HepG2 (cell line): ENCODE results near the gene MRPS25. TPM values are rescaled to one million over a fixed set of nuclear protein-coding genes. Genes with fewer than 3 reads are reported as not detected.

Experiments used
- CREB1 ChIP-seq, 2 experiments: fragments of 450-650 bp in 1 of 2; IDR thresholded peaks; 2 replicates each; pipeline ENCODE4 v1.6.1; 2016 to 2017; ENCODE audit warnings: control low read depth in 1 of 2, mild to moderate bottlenecking in 1 of 2, missing compliant biosample characterization in 1 of 2, missing genetic modification characterization in 1 of 2
- CREM ChIP-seq, 2 experiments: sonication (generic) in 1 of 2; formaldehyde crosslinking in 1 of 2; IDR thresholded peaks; 2 replicates each; pipeline versions ENCODE4 v1.4.0 to v1.6.1; 2016 to 2020; ENCODE audit warnings: antibody characterized with exemption in 1 of 2, mild to moderate bottlenecking in 1 of 2, missing genetic modification reagents in 1 of 2
- EED ChIP-seq: sonication (generic); formaldehyde crosslinking; IDR thresholded peaks from 2 replicates; pipeline ENCODE4 v1.5.0; 2020; ENCODE audit warnings: mild to moderate bottlenecking, missing genetic modification reagents
- ELF4 ChIP-seq: sonication (generic); formaldehyde crosslinking; IDR thresholded peaks from 2 replicates; pipeline ENCODE4 v1.5.0; 2020; ENCODE audit warnings: missing genetic modification reagents, mild to moderate bottlenecking, moderate library complexity, borderline replicate concordance
- GLI4 ChIP-seq: sonication (generic); formaldehyde crosslinking; IDR thresholded peaks from 2 replicates; pipeline ENCODE4 v1.5.1; 2020; ENCODE audit warnings: missing genetic modification reagents, mild to moderate bottlenecking, moderate library complexity, borderline replicate concordance
- GPN1 ChIP-seq: sonication (generic); formaldehyde crosslinking; IDR thresholded peaks from 2 replicates; pipeline ENCODE4 v1.5.1; 2020; ENCODE audit warnings: missing genetic modification reagents, borderline replicate concordance
- GZF1 ChIP-seq: sonication (generic); formaldehyde crosslinking; IDR thresholded peaks from 2 replicates; pipeline ENCODE4 v1.5.1; 2020; ENCODE audit warnings: mild to moderate bottlenecking, missing genetic modification reagents
- KDM4B ChIP-seq: sonication (generic); formaldehyde crosslinking; IDR thresholded peaks from 2 replicates; pipeline ENCODE4 v1.4.0; 2020; ENCODE audit warnings: missing genetic modification reagents
- MEIS1 ChIP-seq: sonication (generic); formaldehyde crosslinking; IDR thresholded peaks from 2 replicates; pipeline ENCODE4 v1.9.0; 2021; ENCODE audit warnings: mild to moderate bottlenecking, missing genetic modification reagents, moderate library complexity, borderline replicate concordance
- MXD4 ChIP-seq: IDR thresholded peaks from 2 replicates; pipeline ENCODE4 v1.6.1; 2016; ENCODE audit warnings: mild to moderate bottlenecking, missing biosample characterization, missing genetic modification reagents
- ONECUT2 ChIP-seq: sonication (generic); formaldehyde crosslinking; IDR thresholded peaks from 2 replicates; pipeline ENCODE4 v1.4.0; 2020; ENCODE audit warnings: missing genetic modification reagents
- RBFOX2 ChIP-seq: fragments of 200-400 bp; formaldehyde crosslinking; IDR thresholded peaks from 2 replicates; pipeline ENCODE4 v1.6.1; 2017; ENCODE audit warnings: low read depth, mild to moderate bottlenecking, low read length
- REPIN1 ChIP-seq: sonication (generic); formaldehyde crosslinking; IDR thresholded peaks from 2 replicates; pipeline ENCODE4 v1.8.0; 2022; ENCODE audit warnings: missing genetic modification reagents, low read depth, mild to moderate bottlenecking, borderline replicate concordance
- SAP130 ChIP-seq: IDR thresholded peaks from 2 replicates; pipeline ENCODE4 v1.6.1; 2016; ENCODE audit warnings: low read depth
- SOX6 ChIP-seq, 2 experiments: fragments of 450-650 bp in 1 of 2; sonication (generic) in 1 of 2; formaldehyde crosslinking in 1 of 2; IDR thresholded peaks; 2 replicates each; pipeline versions ENCODE4 v1.4.0 to v1.6.1; 2017 to 2020; ENCODE audit warnings: antibody characterized with exemption in 1 of 2, mild to moderate bottlenecking in 1 of 2, missing genetic modification reagents in 1 of 2
- ZNF138 ChIP-seq: sonication (generic); formaldehyde crosslinking; IDR thresholded peaks from 2 replicates; pipeline ENCODE4 v1.5.0; 2020; ENCODE audit warnings: mild to moderate bottlenecking, low read depth, missing genetic modification reagents
- ZNF292 ChIP-seq: sonication (generic); formaldehyde crosslinking; IDR thresholded peaks from 2 replicates; pipeline ENCODE4 v1.8.1; 2022; ENCODE audit warnings: mild to moderate bottlenecking, low read depth, missing genetic modification reagents, borderline replicate concordance
- ZNF879 ChIP-seq: sonication (generic); formaldehyde crosslinking; IDR thresholded peaks from 2 replicates; pipeline ENCODE4 v1.8.1; 2023; ENCODE audit warnings: missing genetic modification reagents
- ZSCAN20 ChIP-seq: sonication (generic); formaldehyde crosslinking; IDR thresholded peaks from 2 replicates; pipeline ENCODE4 v1.4.0; 2020; ENCODE audit warnings: missing genetic modification reagents, mild to moderate bottlenecking, borderline replicate concordance
- polyA plus RNA-seq, 8 experiments: library from polyadenylated mRNA; depleted of rRNA in 3 of 8; stranded (reverse) in 7 of 8; unstranded in 1 of 8; fragments of >200 nt; fragmentation: Illumina TruSeq in 4 of 8; extraction: Trizol in 4 of 8; gene quantifications; 2 replicates each; pipeline versions ENCODE4 v1.2.1 to v1.2.3, GENCODE V29; 2011 to 2016; ENCODE audit warnings: low read depth in 4 of 8, missing spikeins in 1 of 8, mixed read lengths in 1 of 8; ENCODE audit not compliant: insufficient read depth in 1 of 8
- total RNA-seq, 5 experiments: library from RNA; depleted of rRNA; stranded (reverse); fragments of >200 nt; fragmentation: Illumina TruSeq; extraction: Trizol; gene quantifications; 2 replicates each; pipeline ENCODE4 v1.2.3, GENCODE V29; 2016; ENCODE audit warnings: low read depth in 1 of 5
- TF ChIP-seq, protein P1 (sequence below): sonication (generic); formaldehyde crosslinking; IDR thresholded peaks from 2 replicates; pipeline ENCODE4 v1.8.1; 2023; ENCODE audit warnings: mild to moderate bottlenecking, missing genetic modification reagents
- TF ChIP-seq, protein P2 (sequence below): IDR thresholded peaks from 2 replicates; pipeline ENCODE4 v1.6.1; 2012; ENCODE audit warnings: low read depth, low read length, improper control_type of control experiment
- TF ChIP-seq, protein P3 (sequence below): sonication (generic); formaldehyde crosslinking; IDR thresholded peaks from 2 replicates; pipeline ENCODE4 v1.5.1; 2020; ENCODE audit warnings: mild to moderate bottlenecking, missing genetic modification reagents, moderate library complexity

MRPS25 gene
- total and polyA plus RNA-seq, 2 of the 13 experiments (the other 11 are each of a cell fraction or from before 2014, with no cell fraction given) = 60.1 to 74.3 TPM

GRCh38 chr3:15099364-15100098, 34.4 kb upstream of the MRPS25 start (continued):
- TF ChIP-seq, protein P1, sequence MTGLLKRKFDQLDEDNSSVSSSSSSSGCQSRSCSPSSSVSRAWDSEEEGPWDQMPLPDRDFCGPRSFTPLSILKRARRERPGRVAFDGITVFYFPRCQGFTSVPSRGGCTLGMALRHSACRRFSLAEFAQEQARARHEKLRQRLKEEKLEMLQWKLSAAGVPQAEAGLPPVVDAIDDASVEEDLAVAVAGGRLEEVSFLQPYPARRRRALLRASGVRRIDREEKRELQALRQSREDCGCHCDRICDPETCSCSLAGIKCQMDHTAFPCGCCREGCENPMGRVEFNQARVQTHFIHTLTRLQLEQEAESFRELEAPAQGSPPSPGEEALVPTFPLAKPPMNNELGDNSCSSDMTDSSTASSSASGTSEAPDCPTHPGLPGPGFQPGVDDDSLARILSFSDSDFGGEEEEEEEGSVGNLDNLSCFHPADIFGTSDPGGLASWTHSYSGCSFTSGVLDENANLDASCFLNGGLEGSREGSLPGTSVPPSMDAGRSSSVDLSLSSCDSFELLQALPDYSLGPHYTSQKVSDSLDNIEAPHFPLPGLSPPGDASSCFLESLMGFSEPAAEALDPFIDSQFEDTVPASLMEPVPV (CRISPR knock-in tag) = no peak; the same call in 1 of the 2 replicates
- no peak for TF ChIP-seq ZSCAN20 (CRISPR knock-in tag)
- TF ChIP-seq MEIS1 = no peak
- TF ChIP-seq, protein P2, sequence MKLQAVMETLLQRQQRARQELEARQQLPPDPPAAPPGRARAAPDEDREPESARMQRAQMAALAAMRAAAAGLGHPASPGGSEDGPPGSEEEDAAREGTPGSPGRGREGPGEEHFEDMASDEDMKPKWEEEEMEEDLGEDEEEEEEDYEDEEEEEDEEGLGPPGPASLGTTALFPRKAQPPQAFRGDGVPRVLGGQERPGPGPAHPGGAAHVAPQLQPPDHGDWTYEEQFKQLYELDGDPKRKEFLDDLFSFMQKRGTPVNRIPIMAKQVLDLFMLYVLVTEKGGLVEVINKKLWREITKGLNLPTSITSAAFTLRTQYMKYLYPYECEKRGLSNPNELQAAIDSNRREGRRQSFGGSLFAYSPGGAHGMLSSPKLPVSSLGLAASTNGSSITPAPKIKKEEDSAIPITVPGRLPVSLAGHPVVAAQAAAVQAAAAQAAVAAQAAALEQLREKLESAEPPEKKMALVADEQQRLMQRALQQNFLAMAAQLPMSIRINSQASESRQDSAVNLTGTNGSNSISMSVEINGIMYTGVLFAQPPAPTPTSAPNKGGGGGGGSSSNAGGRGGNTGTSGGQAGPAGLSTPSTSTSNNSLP = no peak
- no peak for TF ChIP-seq SAP130
- TF ChIP-seq GZF1 (CRISPR knock-in tag) = no peak
- TF ChIP-seq MXD4 (CRISPR knock-in tag) = no peak
- TF ChIP-seq CREM (IDR thresholded peaks at IDR 0.05) = no peak
- no peak for TF ChIP-seq CREM (CRISPR knock-in tag; IDR thresholded peaks at IDR 0.05)
- TF ChIP-seq ZNF292 (CRISPR knock-in tag) = no peak
- TF ChIP-seq ELF4 (CRISPR knock-in tag) = no peak
- no peak for TF ChIP-seq CREB1 (IDR thresholded peaks at IDR 0.05)
- no peak; the same call in 1 of the 2 replicates for TF ChIP-seq CREB1 (CRISPR knock-in tag; IDR thresholded peaks at IDR 0.05)
- TF ChIP-seq RBFOX2 = no peak
- TF ChIP-seq GLI4 (CRISPR knock-in tag) = no peak
- 0 out of 2 replicates have a peak, but pooled peaks have one; percentile 6 for TF ChIP-seq KDM4B
- TF ChIP-seq SOX6 (IDR thresholded peaks at IDR 0.05) = no peak
- peak; percentile 3; the same call in 1 of the 2 replicates for TF ChIP-seq SOX6 (CRISPR knock-in tag; IDR thresholded peaks at IDR 0.05)
- TF ChIP-seq GPN1 (CRISPR knock-in tag) = no peak
- TF ChIP-seq, protein P3, sequence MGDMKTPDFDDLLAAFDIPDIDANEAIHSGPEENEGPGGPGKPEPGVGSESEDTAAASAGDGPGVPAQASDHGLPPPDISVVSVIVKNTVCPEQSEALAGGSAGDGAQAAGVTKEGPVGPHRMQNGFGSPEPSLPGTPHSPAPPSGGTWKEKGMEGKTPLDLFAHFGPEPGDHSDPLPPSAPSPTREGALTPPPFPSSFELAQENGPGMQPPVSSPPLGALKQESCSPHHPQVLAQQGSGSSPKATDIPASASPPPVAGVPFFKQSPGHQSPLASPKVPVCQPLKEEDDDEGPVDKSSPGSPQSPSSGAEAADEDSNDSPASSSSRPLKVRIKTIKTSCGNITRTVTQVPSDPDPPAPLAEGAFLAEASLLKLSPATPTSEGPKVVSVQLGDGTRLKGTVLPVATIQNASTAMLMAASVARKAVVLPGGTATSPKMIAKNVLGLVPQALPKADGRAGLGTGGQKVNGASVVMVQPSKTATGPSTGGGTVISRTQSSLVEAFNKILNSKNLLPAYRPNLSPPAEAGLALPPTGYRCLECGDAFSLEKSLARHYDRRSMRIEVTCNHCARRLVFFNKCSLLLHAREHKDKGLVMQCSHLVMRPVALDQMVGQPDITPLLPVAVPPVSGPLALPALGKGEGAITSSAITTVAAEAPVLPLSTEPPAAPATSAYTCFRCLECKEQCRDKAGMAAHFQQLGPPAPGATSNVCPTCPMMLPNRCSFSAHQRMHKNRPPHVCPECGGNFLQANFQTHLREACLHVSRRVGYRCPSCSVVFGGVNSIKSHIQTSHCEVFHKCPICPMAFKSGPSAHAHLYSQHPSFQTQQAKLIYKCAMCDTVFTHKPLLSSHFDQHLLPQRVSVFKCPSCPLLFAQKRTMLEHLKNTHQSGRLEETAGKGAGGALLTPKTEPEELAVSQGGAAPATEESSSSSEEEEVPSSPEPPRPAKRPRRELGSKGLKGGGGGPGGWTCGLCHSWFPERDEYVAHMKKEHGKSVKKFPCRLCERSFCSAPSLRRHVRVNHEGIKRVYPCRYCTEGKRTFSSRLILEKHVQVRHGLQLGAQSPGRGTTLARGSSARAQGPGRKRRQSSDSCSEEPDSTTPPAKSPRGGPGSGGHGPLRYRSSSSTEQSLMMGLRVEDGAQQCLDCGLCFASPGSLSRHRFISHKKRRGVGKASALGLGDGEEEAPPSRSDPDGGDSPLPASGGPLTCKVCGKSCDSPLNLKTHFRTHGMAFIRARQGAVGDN (CRISPR knock-in tag) = no peak; the same call in 1 of the 2 replicates
- no peak for TF ChIP-seq ONECUT2
- 0 out of 2 replicates have a peak, but pooled peaks have one; percentile 6 for TF ChIP-seq REPIN1 (CRISPR knock-in tag)
- TF ChIP-seq ZNF879 (CRISPR knock-in tag) = 0 out of 2 replicates have a peak, but pooled peaks have one; percentile 39
- no peak for TF ChIP-seq ZNF138 (CRISPR knock-in tag)
- TF ChIP-seq EED (CRISPR knock-in tag) = no peak
